Lung (tissue), 12 donors: ENCODE measurements around the gene ANXA1. TPM values are rescaled to one million over a fixed set of nuclear protein-coding genes. Genes with fewer than 3 reads are reported as not detected.

ENCODE experiments used
- ATAC-seq: fragments of 200-7000 bp; cut with Tn5 transposase; one replicate; pipeline ENCODE4 v1.9.1; 2020; ENCODE audit warnings: moderate number of reproducible peaks; ENCODE audit not compliant: insufficient read depth, low FRiP score
- DNase-seq, 3 donors: peaks; one replicate each; pipeline ENCODE4 v3.0.0-alpha.2; 2013 to 2017
- H3K27ac ChIP-seq, 2 donors: one replicate each; pipeline ENCODE4 v1.5.1; 2013; ENCODE audit warnings: mild to moderate bottlenecking in 2 of 2, moderate library complexity in 2 of 2, control low read depth in 1 of 2, inconsistent platforms in 1 of 2, low read depth in 1 of 2, low read length in 1 of 2
- H3K27me3 ChIP-seq, 3 donors: one replicate each; pipeline ENCODE4 v1.5.1; 2013; ENCODE audit warnings: low read length in 2 of 3; ENCODE audit not compliant: control insufficient read depth in 3 of 3, insufficient read depth in 3 of 3
- H3K36me3 ChIP-seq, 4 donors: one replicate each; pipeline ENCODE4 v1.5.1; 2013; ENCODE audit warnings: low read length in 4 of 4, mild to moderate bottlenecking in 1 of 4, moderate library complexity in 1 of 4; ENCODE audit not compliant: control insufficient read depth in 4 of 4, insufficient read depth in 4 of 4
- H3K4me1 ChIP-seq, 5 donors: one replicate each; pipeline ENCODE4 v1.5.1; 2013; ENCODE audit warnings: low read length in 5 of 5, mild to moderate bottlenecking in 2 of 5, moderate library complexity in 1 of 5; ENCODE audit not compliant: control insufficient read depth in 5 of 5, insufficient read depth in 5 of 5
- H3K4me3 ChIP-seq: one replicate; pipeline ENCODE4 v1.5.1; 2013; ENCODE audit warnings: mild to moderate bottlenecking, control low read depth, moderate library complexity
- H3K9ac ChIP-seq, 2 donors: one replicate each; pipeline ENCODE4 v1.5.1; 2013; ENCODE audit warnings: low read length in 2 of 2, control low read depth in 1 of 2; ENCODE audit not compliant: insufficient read depth in 1 of 2
- H3K9me3 ChIP-seq, 4 donors: one replicate each; pipeline ENCODE4 v1.5.1; 2013; ENCODE audit warnings: low read length in 3 of 4, mild to moderate bottlenecking in 1 of 4, moderate library complexity in 1 of 4; ENCODE audit not compliant: control insufficient read depth in 4 of 4, insufficient read depth in 3 of 4
- CTCF ChIP-seq: IDR thresholded peaks from 2 replicates; pipeline ENCODE4 v1.5.1; 2012; ENCODE audit warnings: mild to moderate bottlenecking; ENCODE audit errors: control extremely low read depth, extremely low read depth
- WGBS, 2 donors: extraction: QIAGEN DNeasy Blood & Tissue Kit; methylation state at CpG; one replicate each; pipeline ENCODE4 v1.1.7; 2013; 5-methylcytosine and 5-hydroxymethylcytosine counted together
- polyA plus RNA-seq, 2 donors: library from polyadenylated mRNA; stranded (reverse); fragments of 200-250 nt; gene quantifications; one replicate each; pipeline ENCODE4 v1.2.1, GENCODE V29; 2013
- total RNA-seq, 2 donors: library from RNA; depleted of rRNA in 1 of 2; stranded (reverse); fragments of >200 nt in 1 of 2; gene quantifications; one replicate each; pipeline ENCODE4 v1.2.1, GENCODE V29; 2014 to 2021
- donor health status: control.
- donor health status: control.
- donor health status: Bipolar disorder and iron deficiency.
- donor health status: healthy.
- donor health status: DM: yes; HTN: yes; CAD: no.

Gene ANXA1
- total and polyA plus RNA-seq, 4 donors: 234 to 477 (median 410) TPM

- no peaks in the 10 kb centered on the region for H3K9me3 ChIP-seq
- no peak for TF ChIP-seq CTCF
- 70 to 83% methylated on average over 4 of the region's 4 CpGs for WGBS, 2 donors
- no peaks in the 10 kb centered on the region for H3K36me3 ChIP-seq
- no peaks in the 10 kb centered on the region for H3K27me3 ChIP-seq
- ATAC-seq (no peak), DNase-seq (no peak)
- no peak overlapping the region for H3K4me3 ChIP-seq
- H3K9ac ChIP-seq: no peak overlapping the region
- no peak overlapping the region for H3K27ac ChIP-seq
- H3K4me1 ChIP-seq: no peaks in the 10 kb centered on the region
Observed at GRCh38 chr9:73176450-73176875, 24.8 kb downstream of the ANXA1 start.

- Histone ChIP-seq H3K9me3 (no peaks in the 10 kb centered on the region), H3K36me3 (no peaks in the 10 kb centered on the region), H3K27me3 (no peaks in the 10 kb centered on the region), H3K4me1 (no peaks in the 10 kb centered on the region), H3K4me3 (no peak overlapping the region), H3K27ac (no peak overlapping the region), H3K9ac (no peak overlapping the region)
- ATAC-seq: no peak
- WGBS, 2 donors: 65 to 91% methylated on average over 2 of the region's 2 CpGs
- TF ChIP-seq CTCF: no peak
- no peak for DNase-seq
Observed at GRCh38 chr9:73178044-73178443, 26.4 kb downstream of the ANXA1 start.

- ATAC-seq: no peak
- no peaks in the 10 kb centered on the region for H3K27me3 ChIP-seq
- WGBS, 2 donors: 70 to 72% methylated on average over 3 of the region's 3 CpGs
- no peaks in the 10 kb centered on the region for H3K9me3 ChIP-seq
- H3K27ac ChIP-seq: no peak overlapping the region
- no peaks in the 10 kb centered on the region for H3K4me1 ChIP-seq
- TF ChIP-seq CTCF: no peak
- H3K9ac ChIP-seq: no peak overlapping the region
- no peaks in the 10 kb centered on the region for H3K36me3 ChIP-seq
- H3K4me3 ChIP-seq: no peak overlapping the region
- DNase-seq: no peak
Observed at GRCh38 chr9:73179589-73179988, 27.9 kb downstream of the ANXA1 start.

- Histone ChIP-seq H3K27me3 (no peaks in the 10 kb centered on the region), H3K9ac (no peak overlapping the region), H3K27ac (no peak overlapping the region), H3K36me3 (no peaks in the 10 kb centered on the region), H3K4me3 (no peak overlapping the region), H3K9me3 (no peaks in the 10 kb centered on the region), H3K4me1 (no peaks in the 10 kb centered on the region)
- ATAC-seq (no peak), DNase-seq (no peak)
- WGBS, 2 donors: 55 to 59% methylated on average over 1 of the region's 1 CpG
- no peak for TF ChIP-seq CTCF
Observed at GRCh38 chr9:73180403-73180802, 28.7 kb downstream of the ANXA1 start.
